Ramos (cell line): ENCODE measurements around the gene NUBP2.

Experiments used
- in situ Hi-C: fragments of 300-500 bp; cut with MboI; formaldehyde crosslinking; loops from one replicate; pipeline ENCODE4 v1.14.3; 2022; ENCODE audit warnings: low sequenced_read_pairs; ENCODE audit not compliant: unreplicated experiment

The NUBP2 gene, protein sequence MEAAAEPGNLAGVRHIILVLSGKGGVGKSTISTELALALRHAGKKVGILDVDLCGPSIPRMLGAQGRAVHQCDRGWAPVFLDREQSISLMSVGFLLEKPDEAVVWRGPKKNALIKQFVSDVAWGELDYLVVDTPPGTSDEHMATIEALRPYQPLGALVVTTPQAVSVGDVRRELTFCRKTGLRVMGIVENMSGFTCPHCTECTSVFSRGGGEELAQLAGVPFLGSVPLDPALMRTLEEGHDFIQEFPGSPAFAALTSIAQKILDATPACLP

GRCh38 chr16:1782408-1783264, at the start of gene NUBP2, which contains the start of gene SPSB3:
NUBP2 (plus strand) TSS chr16:1782960; CDS start chr16:1783021, 61 bp downstream.
SPSB3 (minus strand) TSS chr16:1782571; CDS start chr16:1781483, 1,088 bp downstream.
- in situ Hi-C loops: no loop called here

DNA sequence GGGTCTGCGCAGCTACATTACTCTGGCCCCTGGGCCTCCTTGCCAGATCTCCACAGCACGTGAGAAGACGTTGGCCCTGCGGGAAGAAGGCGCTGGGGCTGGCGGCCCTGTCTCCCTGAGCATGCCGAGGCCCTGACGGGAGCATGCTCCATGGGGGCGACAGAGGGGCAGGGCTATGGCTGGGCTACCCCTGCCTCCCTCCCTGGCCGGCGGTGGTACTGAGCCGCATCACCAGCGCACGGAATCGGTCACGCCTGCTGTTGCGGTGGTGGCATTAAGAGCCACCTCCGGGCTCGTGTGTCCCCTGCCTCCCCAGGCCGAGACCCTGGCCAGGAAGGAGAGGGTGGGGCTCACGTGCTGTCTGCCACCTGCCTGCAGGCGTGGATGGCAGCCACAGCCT, 48.6 kb upstream of the NUBP2 start:
- in situ Hi-C loops: no loop called here

DNA sequence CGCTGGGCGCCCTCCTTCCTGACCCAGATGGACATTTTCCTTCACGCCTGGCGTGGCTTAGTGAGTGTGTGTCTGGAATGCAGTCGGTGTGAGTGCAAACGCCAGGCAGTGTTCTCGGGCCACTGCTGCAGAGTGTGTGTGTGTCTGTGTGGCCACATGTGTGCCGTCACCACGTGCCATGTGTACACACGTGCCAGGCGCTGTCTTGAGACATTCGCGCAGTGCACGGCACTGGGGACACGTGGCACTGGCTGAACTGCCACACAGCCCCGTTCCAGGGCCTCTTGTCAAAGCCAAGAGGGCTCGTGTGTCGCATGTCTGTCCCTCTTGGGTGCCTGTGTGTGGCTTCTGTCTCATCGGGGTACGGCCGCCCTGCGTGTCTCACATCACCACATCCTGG, 47.9 kb upstream of the NUBP2 start:
- in situ Hi-C loops: no loop called here

DNA sequence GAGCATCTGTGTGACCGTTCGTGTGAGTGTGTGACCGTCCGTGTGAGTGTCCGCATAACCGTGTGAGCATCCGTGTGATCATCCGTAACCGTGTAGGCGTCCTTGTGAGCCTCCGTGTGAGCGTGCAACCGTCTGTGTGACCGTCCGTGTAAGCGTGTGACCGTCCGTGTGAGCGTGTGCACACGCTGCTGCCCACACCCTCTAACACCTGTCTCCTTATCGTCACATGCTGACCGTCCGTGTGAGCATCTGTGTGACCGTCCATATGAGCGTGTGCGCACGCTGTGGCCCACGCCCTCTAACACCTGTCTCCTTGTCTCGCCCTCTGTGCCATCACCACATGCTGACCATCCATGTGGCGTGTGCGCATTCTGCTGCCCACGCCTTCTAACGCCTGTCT, 42.5 kb upstream of the NUBP2 start:
- in situ Hi-C loops: no loop called here

- in situ Hi-C loops: no loop called here
Measured at GRCh38 chr16:1740781-1741490, 41.8 kb upstream of the NUBP2 start.

GRCh38 chr16:1741553-1742165, 41.1 kb upstream of the NUBP2 start:
- in situ Hi-C loops: no loop called here

DNA sequence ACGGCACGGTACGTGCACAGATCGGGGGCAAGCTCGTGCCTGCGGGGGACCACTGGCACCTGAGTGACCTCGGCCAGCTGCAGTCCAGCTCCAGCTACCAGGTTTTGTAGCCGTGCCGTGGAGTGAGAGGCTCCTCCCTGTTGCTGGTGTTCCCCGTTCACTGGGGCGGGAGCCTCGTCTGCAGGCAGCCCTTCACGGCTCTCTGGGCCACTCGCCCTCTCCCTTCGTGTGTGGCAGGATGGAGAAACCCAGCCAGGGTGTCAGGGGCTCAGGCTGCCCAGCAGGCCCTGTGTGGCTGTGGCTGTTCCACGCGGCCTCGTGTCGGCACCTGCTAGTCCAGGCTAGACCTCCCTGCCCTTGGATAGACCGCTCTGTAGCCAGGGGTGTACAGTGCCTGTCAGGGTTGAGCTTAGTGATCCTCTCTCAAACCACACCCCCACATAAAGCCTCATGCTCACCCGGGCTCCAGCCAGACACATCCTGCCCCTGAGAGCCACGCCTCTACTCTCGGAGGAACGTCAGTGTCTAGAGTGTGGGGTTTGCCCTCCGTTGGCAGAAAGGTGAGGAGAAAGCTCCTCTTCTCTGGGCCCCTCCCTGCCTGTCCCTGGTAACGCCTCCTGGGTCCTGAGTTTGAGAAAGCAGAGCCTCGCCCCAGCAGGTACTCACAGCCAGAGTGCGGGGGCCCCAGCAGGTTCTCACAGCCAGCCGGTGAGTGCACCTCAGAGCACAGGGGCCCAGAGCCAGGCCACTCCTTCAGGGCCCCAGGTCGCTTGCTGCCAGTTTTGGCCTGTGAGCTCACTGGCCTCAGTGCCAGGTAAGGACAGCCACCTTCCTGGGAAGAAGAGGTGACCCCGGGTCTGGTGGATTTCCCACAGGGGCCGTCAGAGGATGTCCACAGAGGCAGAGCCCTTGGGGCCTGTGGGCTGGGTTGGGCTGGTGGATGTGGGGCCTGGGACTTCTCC, 39.1 kb upstream of the NUBP2 start:
- in situ Hi-C loops: no loop called here

DNA sequence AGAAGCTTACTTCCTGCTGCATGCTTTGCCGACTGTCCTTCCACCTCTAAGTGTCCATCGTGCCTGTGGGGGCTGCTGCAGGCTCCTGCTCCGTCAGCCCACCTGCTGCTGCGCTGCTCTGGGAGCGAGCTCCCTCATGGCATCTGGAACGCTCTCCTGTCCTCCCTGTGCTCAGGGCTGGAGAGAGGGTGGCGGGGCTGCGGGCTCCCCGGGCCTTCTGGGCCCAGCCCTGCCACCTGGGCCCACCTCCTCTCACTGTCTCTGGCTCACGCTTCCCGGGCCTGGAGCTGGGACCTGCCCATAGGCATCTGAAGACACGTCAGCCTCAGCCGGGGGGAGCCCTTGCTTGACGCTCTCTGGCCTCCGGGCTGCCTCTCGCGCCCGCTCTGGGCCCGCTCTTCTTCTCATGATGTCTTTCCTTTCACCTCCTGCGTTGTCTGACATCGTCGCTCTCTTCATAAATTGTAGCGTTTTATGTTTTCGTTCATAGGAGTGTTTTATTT, 38.4 kb upstream of the NUBP2 start:
- in situ Hi-C loops: no loop called here

GRCh38 chr16:1745181-1745899, 37.4 kb upstream of the NUBP2 start:
- in situ Hi-C loops: no loop called here

GRCh38 chr16:1745900-1746692, 36.7 kb upstream of the NUBP2 start:
- in situ Hi-C loops: no loop called here

GRCh38 chr16:1746693-1747195, 36.0 kb upstream of the NUBP2 start:
- in situ Hi-C loops: no loop called here

- in situ Hi-C loops: no loop called here
Measured at GRCh38 chr16:1747934-1748333, 34.8 kb upstream of the NUBP2 start.

DNA sequence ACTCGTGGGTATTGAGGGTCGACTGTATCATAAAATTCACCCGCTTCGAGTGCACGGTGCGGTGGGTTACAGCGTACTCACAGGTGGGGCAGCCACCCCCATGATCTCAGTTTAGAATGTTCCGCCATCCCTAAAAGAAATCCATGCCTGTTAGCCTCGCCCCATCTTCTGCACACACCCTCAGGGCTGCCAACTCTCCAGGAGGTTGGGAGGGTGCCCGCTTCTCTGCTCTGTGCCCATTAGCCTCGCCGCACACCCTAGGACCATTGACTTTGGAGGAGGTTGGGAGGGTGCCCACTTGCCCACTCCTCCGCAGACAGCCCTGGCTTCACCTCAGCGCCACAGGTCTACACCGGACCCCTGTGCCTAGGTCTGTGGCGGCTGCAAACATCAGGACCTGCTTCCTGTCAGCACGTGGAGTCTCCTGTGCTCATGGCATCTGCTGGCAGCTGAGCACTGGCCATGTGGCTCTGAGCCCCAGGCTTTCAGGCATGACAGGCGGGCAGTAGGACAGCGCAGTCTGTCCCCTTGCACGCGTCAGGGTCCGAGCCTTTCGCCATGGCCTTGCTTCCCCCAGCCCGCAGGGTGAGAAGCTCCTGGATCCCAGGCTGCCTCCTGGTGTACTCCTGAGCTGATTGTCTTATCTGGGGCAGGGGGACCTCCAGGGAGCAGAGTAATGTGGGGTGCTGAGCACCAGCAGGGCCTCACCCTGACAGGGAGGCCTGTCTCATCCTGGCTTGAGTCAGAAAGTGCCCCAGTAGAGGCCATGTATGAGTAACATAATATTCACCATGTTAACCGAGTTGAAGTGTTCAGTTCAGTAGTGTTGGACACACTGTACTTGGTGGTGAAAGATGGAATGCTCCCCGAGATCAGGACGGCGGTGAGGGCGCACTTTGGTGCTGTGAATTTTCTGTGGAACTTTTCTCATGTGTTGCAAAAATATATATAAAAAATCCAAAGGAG, 33.3 kb upstream of the NUBP2 start:
- in situ Hi-C loops: no loop called here

GRCh38 chr16:1751946-1752345, 30.8 kb upstream of the NUBP2 start:
- in situ Hi-C loops: no loop called here

- in situ Hi-C loops: no loop called here
Measured at GRCh38 chr16:1752853-1753252, 29.9 kb upstream of the NUBP2 start.

DNA sequence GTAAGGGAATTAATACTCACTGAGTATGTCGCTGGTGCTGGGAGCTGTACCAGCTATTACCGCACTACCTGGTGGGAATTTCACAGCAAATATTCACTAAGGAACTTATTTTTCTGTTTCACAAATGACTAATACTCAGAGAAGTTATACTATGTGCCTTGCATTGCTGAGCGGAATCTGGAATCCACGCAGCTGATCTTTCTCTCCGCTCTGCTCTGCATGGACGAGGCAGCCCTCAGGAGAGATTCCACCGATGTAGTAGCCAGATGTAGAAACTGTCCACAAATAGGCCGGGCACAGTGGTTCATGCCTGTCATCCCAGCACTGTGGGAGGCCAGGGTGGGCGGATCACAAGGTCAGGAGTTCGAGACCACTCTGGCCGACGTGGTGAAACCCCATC, 28.6 kb upstream of the NUBP2 start:
- in situ Hi-C loops: no loop called here
